Embryonic facial prominence (tissue), 1 donor: ENCODE data around the gene BRD2.

ENCODE experiments used
- DNase-seq: peaks from one replicate; pipeline ENCODE4 v3.0.0-alpha.2; 2016; ENCODE audit errors: extremely low spot score

Gene BRD2

DNA sequence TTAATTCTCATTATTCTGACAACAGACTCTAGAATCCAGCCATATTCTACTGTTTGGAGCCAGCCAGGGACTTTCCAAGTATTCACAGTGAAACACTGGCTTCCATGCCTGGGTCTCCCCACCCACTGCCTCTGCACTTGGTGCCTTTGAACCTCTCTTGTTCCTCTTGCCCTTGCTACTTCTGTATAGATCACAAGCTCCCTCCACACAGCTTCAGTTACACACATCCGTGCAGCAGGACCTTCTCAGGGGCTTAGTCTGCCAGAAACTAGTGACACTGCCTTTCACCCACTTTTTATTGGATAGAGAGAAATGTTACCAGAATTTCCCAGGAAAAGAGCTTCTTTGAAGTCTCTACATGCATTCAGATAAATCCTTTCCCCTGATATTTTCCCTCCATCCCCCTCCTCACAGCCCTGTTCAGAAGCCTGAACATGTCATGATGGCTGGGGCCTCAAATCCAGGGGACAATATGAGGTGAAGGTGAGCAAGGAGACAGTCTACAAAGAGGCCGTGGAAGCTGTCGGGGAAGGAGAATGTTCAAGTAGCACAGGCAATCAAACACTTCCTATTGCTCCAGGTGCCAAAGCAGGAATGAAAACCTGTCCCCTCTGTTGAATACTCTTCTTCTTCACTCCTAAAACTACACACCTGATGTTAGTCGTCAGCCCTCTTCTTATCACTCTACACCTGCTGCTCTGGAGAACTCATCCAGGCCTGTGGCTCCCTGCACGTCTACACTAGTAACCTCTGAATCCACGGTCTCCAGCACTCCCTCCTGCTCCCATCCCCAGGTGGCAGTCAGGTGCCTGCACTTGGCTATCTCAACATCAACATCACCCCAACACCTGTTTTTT is 61.2 kb downstream of the BRD2 start:
- no peak for DNase-seq

DNA sequence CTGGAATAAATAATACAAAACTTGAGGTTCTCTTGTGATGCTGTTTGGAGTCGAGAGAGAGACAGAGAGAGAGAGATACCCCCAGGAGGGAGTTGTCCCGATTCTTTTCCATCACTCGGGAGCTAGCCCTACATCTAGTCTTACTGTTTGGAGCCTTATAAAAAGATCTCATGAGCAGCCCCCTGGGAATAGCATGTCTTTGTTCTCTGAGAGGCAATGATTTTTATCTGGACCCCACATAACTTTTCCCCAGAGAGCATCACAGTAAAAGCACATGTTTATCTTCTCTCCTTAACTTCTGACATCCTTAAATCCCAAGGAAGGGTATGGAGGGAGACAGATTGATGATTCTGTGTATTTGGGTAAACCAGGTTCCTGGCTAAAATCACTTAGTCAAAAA is 61.9 kb downstream of the BRD2 start:
- no peak for DNase-seq
